Measurements from ENCODE around the gene NTRK3.

NTRK3 gene

GRCh38 chr15:87985451-87985850 is 271.1 kb downstream of the NTRK3 start:
- DNase-seq (ENCODE audit: low read depth in 2 of 2) = no peak

GRCh38 chr15:87981969-87982368 is 274.6 kb downstream of the NTRK3 start:
- no peak for DNase-seq (ENCODE audit: low read depth in 2 of 2)

- DNase-seq (ENCODE audit: low read depth in 2 of 2) = no peak
Measured at GRCh38 chr15:87977907-87978306, 278.6 kb downstream of the NTRK3 start.

GRCh38 chr15:87976552-87976951 is 280.0 kb downstream of the NTRK3 start:
- DNase-seq (ENCODE audit: low read depth in 2 of 2) = no peak

DNA sequence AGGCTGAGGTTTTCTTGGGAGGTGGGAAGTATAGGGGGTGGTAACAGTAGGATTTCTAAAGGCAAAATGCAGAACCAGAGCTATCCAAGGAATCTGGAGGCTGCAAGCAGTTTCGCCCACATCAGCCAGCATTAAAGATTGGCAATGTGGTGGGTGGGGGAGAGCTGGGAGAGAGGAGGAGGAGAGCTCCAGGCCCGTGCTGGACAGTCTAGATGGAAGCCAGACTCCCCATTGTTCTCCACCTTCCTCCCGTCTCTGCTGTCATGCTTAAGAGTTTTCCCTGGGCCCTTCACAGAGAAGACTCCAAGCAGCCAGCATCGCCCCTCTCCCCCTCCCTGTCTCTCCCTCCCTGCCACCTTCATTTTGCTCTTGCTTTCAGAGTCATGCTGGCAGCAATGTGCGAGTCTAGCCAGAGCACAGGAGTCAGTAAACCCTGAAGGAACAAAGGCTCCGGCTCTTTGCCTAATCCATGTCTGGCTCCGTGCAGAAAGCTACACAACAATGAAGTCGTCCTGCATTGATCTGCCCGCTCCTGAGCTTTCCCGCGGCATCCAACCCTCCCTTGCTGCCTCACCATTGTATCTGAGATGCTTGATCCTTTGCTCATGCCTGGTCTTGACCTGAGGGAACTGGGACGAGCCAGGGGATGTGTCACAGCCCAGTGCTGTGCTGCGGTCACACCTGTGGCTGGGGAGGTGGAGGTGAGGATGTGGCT is 282.9 kb downstream of the NTRK3 start:
- DNase-seq (ENCODE audit: low read depth in 2 of 2) = no peak

DNA sequence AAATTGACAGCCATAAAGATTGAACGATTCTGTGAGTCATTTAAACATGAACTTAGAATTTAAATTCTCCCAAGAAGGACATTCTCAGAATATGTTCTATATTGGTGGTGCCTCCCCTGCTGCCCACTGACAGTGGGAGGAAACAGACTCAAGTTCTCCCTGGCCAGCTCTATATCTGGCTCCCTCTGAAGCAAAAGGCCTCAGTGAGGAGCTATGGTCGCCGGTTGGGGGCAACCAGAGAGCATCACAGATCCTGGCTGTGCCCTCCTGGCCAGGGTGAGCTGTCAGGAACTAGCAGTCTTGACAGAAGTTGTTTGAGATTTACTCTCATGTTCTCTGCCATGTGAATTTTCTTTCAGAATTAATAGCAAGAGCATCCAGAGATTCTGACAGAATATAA is 285.5 kb downstream of the NTRK3 start:
- no peak for DNase-seq (ENCODE audit: low read depth in 2 of 2)

- DNase-seq (ENCODE audit: low read depth in 2 of 2) = no peak
Measured at GRCh38 chr15:87967951-87968350, 288.6 kb downstream of the NTRK3 start.

DNA sequence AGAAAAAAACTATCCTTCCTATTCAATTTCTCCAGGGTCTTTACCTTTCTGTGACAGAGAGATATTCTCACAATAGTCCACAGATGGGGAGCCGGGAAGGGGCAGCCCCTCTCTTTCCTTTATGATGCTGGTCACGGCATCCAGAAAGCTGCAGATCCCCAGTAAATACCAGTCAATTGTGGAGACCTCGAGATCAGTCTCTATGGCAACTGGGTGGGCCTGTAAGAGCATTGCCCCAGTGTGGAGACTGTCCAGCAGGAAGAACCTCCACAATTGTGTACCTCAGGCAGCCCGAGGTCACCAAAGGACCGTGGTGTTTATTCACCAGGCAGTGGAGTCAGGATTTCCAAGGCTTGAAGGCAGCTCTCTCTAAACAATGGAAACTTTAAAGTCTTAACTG is 291.2 kb downstream of the NTRK3 start:
- no peak for DNase-seq (ENCODE audit: low read depth in 2 of 2)

- no peak for DNase-seq (ENCODE audit: low read depth in 2 of 2)
Measured at GRCh38 chr15:87962428-87962827, 294.1 kb downstream of the NTRK3 start.

- DNase-seq (ENCODE audit: low read depth in 2 of 2) = no peak
Measured at GRCh38 chr15:87961851-87962420, 294.6 kb downstream of the NTRK3 start.

DNA sequence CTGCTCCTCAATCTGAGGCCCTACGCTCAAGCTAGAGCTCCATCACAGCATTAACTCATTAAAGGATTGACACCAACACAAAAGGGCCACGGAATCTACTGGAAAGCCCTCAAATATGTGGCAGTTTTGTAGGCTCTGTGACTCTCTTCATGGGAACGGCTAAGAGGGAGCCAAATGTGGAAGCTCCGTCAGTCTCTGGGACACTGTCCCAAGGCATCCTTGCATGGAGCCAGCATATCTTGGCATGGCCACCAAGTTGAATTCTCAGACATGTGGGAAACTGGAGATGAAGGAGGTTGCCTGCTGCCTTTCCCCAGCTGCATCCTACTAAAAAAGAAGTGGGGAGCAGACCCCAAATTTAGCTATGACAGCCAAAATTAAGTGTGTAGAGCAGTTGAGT is 296.9 kb downstream of the NTRK3 start:
- no peak for DNase-seq (ENCODE audit: low read depth in 2 of 2)

DNA sequence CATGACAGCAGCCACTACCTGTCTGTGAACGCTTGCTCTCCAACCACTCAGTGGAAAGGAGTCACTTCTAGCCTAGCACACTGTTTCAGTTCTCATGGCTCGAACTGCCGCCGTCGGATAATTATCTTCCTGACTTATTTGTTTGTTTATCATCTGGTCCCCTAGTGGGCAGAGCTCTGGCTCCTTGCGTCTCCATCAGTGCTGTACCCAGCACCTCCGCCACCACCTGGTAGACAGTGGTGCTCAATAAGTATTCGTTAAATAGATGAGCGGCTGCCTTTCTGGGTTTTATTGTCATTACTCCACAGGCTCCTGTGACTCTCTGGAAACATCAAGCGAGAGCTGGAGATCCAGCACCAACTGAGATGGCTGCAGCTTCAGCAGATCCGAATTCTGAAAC is 297.5 kb downstream of the NTRK3 start:
- no peak for DNase-seq (ENCODE audit: low read depth in 2 of 2)

DNA sequence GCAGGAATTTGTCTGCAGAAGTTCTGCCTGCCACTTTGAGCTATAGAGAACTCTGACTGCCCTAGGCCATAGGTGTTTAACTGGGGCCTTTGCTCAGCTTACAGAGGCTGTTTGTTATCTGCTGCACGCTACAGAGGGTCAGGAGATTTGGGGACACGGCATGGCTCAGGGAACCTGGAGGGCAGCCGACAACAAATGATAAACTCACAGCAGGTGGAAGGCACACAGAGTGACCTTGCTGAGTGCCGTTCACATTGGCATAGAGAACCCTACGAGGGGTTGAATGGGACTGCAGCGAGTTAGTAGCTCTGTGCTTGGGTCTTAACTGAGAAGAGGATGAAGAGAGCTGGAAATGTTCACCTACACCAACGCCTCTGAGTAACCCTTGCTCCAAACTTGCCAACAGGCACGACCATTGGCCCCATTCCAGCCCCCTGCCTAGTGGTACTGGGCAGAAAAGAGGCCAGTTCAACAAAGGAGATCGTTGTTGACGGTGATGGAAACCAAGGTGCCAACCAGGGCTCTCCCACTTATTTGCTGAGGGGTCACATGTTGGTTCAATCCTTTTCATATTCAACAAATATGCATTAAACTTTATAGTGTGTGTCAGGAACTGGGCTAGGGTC is 301.1 kb downstream of the NTRK3 start:
- no peak for DNase-seq (ENCODE audit: low read depth in 2 of 2)

GRCh38 chr15:87954793-87955192 is 301.7 kb downstream of the NTRK3 start:
- DNase-seq (ENCODE audit: low read depth in 2 of 2) = no peak

GRCh38 chr15:87952736-87953287 is 303.7 kb downstream of the NTRK3 start:
- DNase-seq (ENCODE audit: low read depth in 2 of 2) = no peak

DNA sequence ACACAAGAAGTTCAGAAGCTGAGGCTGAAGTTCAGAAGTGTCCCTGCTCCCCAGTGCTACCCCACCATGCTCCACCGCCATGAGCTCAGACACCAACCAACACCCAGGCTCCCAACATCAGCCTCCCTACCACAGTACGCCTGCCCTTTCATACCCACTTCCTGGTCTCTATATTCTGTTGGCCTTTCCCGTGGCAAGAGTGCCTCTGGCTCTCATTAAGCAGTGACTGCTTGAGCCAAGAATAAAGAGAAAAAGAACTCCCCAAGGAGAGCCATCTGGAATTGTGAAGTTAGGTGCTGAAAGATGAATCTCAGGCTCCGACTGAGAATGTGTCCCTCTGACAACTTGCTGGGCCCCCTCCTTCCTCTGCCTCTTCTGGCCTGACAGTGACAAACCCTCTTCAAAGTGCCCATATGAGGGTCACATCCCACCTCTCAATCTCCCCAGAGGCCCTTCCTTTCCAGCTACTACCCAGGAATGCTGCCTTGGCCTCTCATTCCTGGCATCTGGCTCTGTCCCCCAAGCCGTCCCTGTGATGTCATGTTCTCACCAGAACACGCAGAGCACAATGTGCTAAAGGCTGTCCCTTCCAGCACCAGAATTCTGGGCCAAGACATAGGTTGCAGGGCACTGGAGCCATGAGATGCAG is 306.8 kb downstream of the NTRK3 start:
- DNase-seq (ENCODE audit: low read depth in 2 of 2) = no peak

DNA sequence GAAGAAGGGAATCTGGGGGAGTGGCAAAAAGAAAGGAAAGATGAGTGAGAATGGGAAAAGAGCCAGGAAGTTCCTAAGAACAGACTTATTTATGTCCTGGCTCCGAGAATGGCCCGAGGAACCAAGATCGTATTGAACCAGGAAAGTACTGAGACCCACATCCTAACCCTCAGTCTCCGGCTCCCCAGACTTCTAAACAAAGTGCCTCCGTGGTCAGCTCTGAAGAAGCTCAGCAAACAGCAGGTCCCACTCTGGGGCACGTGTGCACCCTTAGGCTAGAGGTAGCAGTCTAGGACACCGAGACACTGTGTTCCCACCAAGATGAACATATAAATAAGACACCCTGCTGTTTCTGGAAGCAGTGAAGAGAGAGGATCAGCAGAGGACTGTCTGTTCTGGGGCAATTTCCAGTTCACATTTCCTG is 307.4 kb downstream of the NTRK3 start:
- DNase-seq (ENCODE audit: low read depth in 2 of 2) = no peak

DNA sequence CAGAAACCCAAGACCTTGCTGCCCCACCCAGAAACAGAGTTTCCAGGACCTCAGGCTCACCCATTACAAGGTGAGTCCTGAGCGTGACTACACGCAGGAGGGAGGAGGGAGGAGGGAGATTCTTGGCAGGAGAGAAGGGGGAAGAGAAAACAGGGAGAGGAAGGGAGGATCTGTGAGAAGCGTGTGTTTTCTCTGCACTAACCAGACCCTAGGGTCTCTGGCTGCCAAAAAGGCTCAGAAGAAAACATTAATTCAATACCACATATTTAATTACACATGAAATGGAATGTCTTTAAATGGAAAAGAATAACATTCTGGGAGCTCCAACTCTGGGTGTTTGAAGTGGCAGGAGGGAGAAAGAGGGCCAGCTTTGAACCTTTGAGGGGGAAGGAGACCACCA is 309.0 kb downstream of the NTRK3 start:
- no peak for DNase-seq (ENCODE audit: low read depth in 2 of 2)

DNA sequence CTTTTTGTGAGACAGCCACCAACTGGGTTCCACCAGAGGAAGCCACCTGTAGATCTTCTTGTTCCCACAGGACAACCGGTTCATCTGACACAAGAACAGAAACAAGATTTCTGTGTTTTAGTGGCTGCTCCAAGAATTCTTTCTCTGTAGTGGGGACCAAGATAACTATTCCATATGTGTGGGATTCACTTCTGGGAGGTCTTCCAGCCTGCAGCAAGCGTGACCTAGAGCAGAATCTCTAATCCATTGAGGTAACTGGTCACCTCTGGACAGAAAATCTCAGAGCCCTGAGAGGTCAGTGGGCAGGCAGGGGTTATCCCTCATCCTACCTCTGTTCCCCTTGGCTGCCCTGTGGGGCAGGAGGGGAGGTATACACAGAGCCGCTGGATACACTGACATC is 311.3 kb downstream of the NTRK3 start:
- DNase-seq (ENCODE audit: low read depth in 2 of 2) = no peak

DNA sequence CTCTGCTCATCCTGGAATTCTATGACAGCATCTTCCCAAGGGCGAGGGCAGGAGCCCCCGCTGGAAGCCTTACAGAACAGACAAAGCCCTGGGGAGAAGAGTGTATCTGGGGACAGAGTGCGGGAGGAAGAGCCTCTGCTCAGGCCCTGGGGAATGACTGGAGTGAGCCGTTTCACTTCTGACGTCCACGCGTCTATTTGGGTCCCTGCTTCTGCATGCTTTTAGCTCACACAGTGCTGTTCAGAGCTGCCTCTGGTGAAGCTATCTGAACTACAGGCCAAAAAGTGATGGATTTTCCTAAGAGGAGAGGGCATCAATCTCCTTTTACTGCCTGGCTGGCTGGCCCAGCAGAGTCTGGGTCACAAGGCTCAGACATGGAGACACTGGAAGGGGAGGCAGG is 311.8 kb downstream of the NTRK3 start:
- no peak for DNase-seq (ENCODE audit: low read depth in 2 of 2)

DNA sequence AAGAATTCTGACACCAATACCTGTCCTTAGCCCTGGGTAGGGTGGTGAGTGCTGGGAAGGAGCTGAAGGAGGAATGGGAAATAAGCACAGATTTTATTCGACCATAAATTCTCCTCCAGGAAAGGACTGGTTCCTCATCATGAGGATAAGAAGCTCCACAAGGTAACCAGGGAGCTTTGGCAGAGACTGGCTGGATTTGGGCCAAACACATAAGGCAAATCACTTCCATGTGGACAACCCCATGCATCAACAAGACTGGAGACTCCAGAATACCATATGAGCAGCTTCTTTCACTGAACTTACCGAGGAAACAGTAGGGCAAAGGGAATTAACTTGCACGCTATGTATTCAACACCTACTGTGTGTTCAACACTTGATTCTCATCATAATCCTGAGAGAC is 312.5 kb downstream of the NTRK3 start:
- no peak for DNase-seq (ENCODE audit: low read depth in 2 of 2)

GRCh38 chr15:87943626-87944025 is 312.9 kb downstream of the NTRK3 start:
- no peak for DNase-seq (ENCODE audit: low read depth in 2 of 2)

DNA sequence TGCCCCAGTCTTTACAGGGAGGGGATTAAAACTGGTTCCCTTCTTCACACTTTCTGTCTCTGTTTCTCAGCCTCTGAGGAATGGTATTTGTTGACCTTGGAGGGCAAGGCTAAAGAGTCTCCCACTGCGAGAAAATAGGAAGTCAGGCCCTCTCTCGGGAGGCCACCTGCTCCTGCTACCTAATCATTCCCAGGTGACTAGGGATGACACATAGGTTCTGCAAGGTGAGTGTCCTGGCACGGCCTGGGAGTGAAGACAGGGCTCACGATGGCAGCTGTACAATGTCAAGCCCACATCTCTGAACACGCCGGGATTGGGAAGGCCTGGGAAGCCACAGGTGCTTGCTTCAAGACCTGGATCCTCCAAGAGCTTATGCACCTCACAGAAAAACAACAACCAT is 314.2 kb downstream of the NTRK3 start:
- no peak for DNase-seq (ENCODE audit: low read depth in 2 of 2)

Data from activated CD4-positive, alpha-beta T cell treated with anti-CD3 and anti-CD28 coated beads for 24 hours (primary cell).